ENCODE results near the gene GOT2.

The GOT2 gene

GRCh38 chr16:58744497-58744896 is 10.4 kb upstream of the GOT2 start:
- Histone ChIP-seq H3K27ac (ENCODE audit: extremely low read depth, low read depth, low read length) (no peak overlapping the region), H3K9me3 (ENCODE audit: control insufficient read depth, insufficient read depth, low read depth, low read length) (no peaks in the 10 kb centered on the region), H3K4me1 (ENCODE audit: control insufficient read depth, insufficient read depth, low read length) (no peaks in the 10 kb centered on the region), H3K4me3 (ENCODE audit: low read depth, low read length) (no peak overlapping the region), H3K36me3 (ENCODE audit: control insufficient read depth in 2 of 2, insufficient read depth in 1 of 2, low read length in 2 of 2) (no peaks in the 10 kb centered on the region)
- TF ChIP-seq ZNF121 (tag by site-specific recombination; IDR thresholded peaks at IDR 0.05) (no peak), KLF10 (tag by site-specific recombination; IDR thresholded peaks at IDR 0.05) (no peak), OVOL3 (tag by site-specific recombination; IDR thresholded peaks at IDR 0.05) (no peak), ZFP3 (tag by site-specific recombination; IDR thresholded peaks at IDR 0.05; ENCODE audit: low read depth) (no peak), PRDM1 (tag by site-specific recombination; IDR thresholded peaks at IDR 0.05) (no peak), ZNF280C (tag by site-specific recombination; IDR thresholded peaks at IDR 0.05) (no peak), ZNF366 (tag by site-specific recombination; conservative IDR thresholded peaks at IDR 0.05) (no peak), ZNF548 (tag by site-specific recombination; IDR thresholded peaks at IDR 0.05) (no peak), GLI4 (tag by site-specific recombination; IDR thresholded peaks at IDR 0.05) (no peak), ZNF692 (tag by site-specific recombination; IDR thresholded peaks at IDR 0.05) (no peak), SCRT1 (tag by site-specific recombination; IDR thresholded peaks at IDR 0.05; ENCODE audit: borderline replicate concordance) (no peak), ZSCAN5A (tag by site-specific recombination; IDR thresholded peaks at IDR 0.05) (no peak), ZBTB44 (tag by site-specific recombination; IDR thresholded peaks at IDR 0.05) (no peak), PATZ1 (tag by site-specific recombination; IDR thresholded peaks at IDR 0.05) (no peak), ZBTB8A (tag by site-specific recombination; IDR thresholded peaks at IDR 0.05) (no peak), ZNF169 (tag by site-specific recombination; IDR thresholded peaks at IDR 0.05) (no peak), ZNF114 (tag by site-specific recombination; IDR thresholded peaks at IDR 0.05) (no peak), PRDM10 (tag by site-specific recombination; IDR thresholded peaks at IDR 0.05) (no peak), ZNF148 (tag by site-specific recombination; IDR thresholded peaks at IDR 0.05; ENCODE audit: borderline replicate concordance) (no peak)
- CTCF ChIA-PET, result interaction anchor here (0.5 to 1.1 kb wide), 3 partner anchors 10 to 41 kb away, joined by 3 to 5 read pairs (median 4); partner anchors contain the start of gene GOT2
- POLR2A ChIA-PET, result no interaction called here
